Sigmoid colon (tissue), 7 donors: Measurements from ENCODE around the gene LRRC7. TPM values are rescaled to one million over a fixed set of nuclear protein-coding genes. Genes with fewer than 3 reads are reported as not detected.

ENCODE experiments used
- DNase-seq: peaks from one replicate; pipeline ENCODE4 v3.0.0-alpha.2; 2019
- H3K27ac ChIP-seq, 4 donors: fragments of 200-600 bp; sonication (generic); one replicate each; pipeline ENCODE4 v1.5.1; 2016 to 2019; ENCODE audit warnings: mild to moderate bottlenecking in 1 of 4
- H3K27me3 ChIP-seq, 3 donors: fragments of 200-600 bp; sonication (generic); one replicate each; pipeline ENCODE4 v1.5.1; 2019; ENCODE audit warnings: mild to moderate bottlenecking in 1 of 3
- H3K36me3 ChIP-seq, 4 donors: fragments of 200-600 bp; sonication (generic); one replicate each; pipeline ENCODE4 v1.5.1; 2016 to 2019
- H3K4me1 ChIP-seq, 4 donors: fragments of 200-600 bp; sonication (generic); one replicate each; pipeline ENCODE4 v1.5.1; 2017 to 2019
- H3K4me3 ChIP-seq, 4 donors: fragments of 200-600 bp; sonication (generic); one replicate each; pipeline ENCODE4 v1.5.1; 2017 to 2019; ENCODE audit warnings: mild to moderate bottlenecking in 2 of 4, moderate library complexity in 1 of 4
- H3K9me3 ChIP-seq, 4 donors: fragments of 200-600 bp in 3 of 4; sonication (generic) in 3 of 4; one replicate each; pipeline versions ENCODE4 v1.5.1 to v1.6.1; 2013 to 2019
- EP300 ChIP-seq, 4 donors: sonication (generic); formaldehyde crosslinking; IDR thresholded peaks; one replicate each; pipeline ENCODE4 v1.6.1; 2017; ENCODE audit warnings: antibody characterized with exemption in 4 of 4
- POLR2A ChIP-seq, 2 donors: fragments of 450-650 bp; IDR thresholded peaks; one replicate each; pipeline ENCODE4 v1.6.1; 2016; ENCODE audit warnings: antibody characterized with exemption in 2 of 2, mild to moderate bottlenecking in 2 of 2, moderate library complexity in 2 of 2
- POLR2AphosphoS5 ChIP-seq, 4 donors: sonication (generic); formaldehyde crosslinking; IDR thresholded peaks; one replicate each; pipeline ENCODE4 v1.6.1; 2017; ENCODE audit warnings: antibody characterized with exemption in 4 of 4
- WGBS, 2 donors: extraction: QIAGEN DNeasy Blood & Tissue Kit; methylation state at CpG; one replicate each; pipeline ENCODE4 v1.1.7; 2013; 5-methylcytosine and 5-hydroxymethylcytosine counted together
- intact Hi-C: fragments of 100-400 bp; cut with DNase I; formaldehyde crosslinking; loops from one replicate; pipeline ENCODE4 v1.15.1; 2023
- polyA plus RNA-seq, 3 donors: library from polyadenylated mRNA; stranded (reverse); fragments of 200-250 nt; gene quantifications; one replicate each; pipeline ENCODE4 v1.2.3, GENCODE V29; 2013
- total RNA-seq, 4 donors: library from RNA; depleted of rRNA; stranded (reverse); fragments of >200 nt; gene quantifications; one replicate each; pipeline ENCODE4 v1.1.0, GENCODE V29; 2016
- TF ChIP-seq, protein P1 (sequence below), 4 experiments: fragments of 450-650 bp in 3 of 4; fragments of 200-600 bp in 1 of 4; IDR thresholded peaks; one replicate each; pipeline ENCODE4 v1.5.1; 2016 to 2019; ENCODE audit warnings: antibody characterized with exemption in 4 of 4, mild to moderate bottlenecking in 3 of 4, moderate library complexity in 2 of 4
- donor health status: healthy with polysubstance abuse.
- donor health status: Bipolar disorder and iron deficiency.
- donor health status: healthy.

Gene LRRC7
- total and polyA plus RNA-seq, 7 donors, result 0.16 to 1.9 (median 0.41) TPM; not detected in 2

DNA sequence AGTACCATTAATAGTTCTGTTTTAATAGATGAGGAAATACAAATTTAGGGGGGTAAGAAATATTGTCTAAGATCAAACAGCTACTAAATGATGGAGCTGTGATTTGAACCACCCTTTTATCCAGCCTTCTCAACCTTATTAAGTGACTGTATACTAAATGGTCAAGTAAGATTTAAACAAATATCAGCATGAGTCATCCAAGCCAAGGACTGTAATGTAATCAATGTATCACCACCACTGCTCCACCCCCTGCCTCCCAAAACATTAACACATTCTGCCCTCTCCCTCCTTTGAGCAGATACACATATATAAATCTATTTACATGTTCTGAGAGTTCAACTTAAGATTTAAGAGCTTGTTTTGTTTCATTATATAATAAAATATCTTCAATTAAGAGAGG is 578.8 kb downstream of the LRRC7 start:
- intact Hi-C loops, result no loop called here
- no peaks in the 10 kb centered on the region for H3K27me3 ChIP-seq
- H3K4me3 ChIP-seq, result no peak overlapping the region
- TF ChIP-seq EP300 (IDR thresholded peaks at IDR 0.05) (no peak), POLR2AphosphoS5 (IDR thresholded peaks at IDR 0.05) (no peak), POLR2A (IDR thresholded peaks at IDR 0.05) (no peak)
- TF ChIP-seq, protein P1, sequence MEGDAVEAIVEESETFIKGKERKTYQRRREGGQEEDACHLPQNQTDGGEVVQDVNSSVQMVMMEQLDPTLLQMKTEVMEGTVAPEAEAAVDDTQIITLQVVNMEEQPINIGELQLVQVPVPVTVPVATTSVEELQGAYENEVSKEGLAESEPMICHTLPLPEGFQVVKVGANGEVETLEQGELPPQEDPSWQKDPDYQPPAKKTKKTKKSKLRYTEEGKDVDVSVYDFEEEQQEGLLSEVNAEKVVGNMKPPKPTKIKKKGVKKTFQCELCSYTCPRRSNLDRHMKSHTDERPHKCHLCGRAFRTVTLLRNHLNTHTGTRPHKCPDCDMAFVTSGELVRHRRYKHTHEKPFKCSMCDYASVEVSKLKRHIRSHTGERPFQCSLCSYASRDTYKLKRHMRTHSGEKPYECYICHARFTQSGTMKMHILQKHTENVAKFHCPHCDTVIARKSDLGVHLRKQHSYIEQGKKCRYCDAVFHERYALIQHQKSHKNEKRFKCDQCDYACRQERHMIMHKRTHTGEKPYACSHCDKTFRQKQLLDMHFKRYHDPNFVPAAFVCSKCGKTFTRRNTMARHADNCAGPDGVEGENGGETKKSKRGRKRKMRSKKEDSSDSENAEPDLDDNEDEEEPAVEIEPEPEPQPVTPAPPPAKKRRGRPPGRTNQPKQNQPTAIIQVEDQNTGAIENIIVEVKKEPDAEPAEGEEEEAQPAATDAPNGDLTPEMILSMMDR (IDR thresholded peaks at IDR 0.05), result no peak
- DNase-seq, result no peak
- no peaks in the 10 kb centered on the region for H3K9me3 ChIP-seq
- peaks cover 0 to 19% (median 7%) of the 10 kb centered on the region in 4 donors for H3K4me1 ChIP-seq
- peaks cover 0 to 52% (median 3%) of the 10 kb centered on the region in 4 donors for H3K36me3 ChIP-seq
- no peak overlapping the region for H3K27ac ChIP-seq

DNA sequence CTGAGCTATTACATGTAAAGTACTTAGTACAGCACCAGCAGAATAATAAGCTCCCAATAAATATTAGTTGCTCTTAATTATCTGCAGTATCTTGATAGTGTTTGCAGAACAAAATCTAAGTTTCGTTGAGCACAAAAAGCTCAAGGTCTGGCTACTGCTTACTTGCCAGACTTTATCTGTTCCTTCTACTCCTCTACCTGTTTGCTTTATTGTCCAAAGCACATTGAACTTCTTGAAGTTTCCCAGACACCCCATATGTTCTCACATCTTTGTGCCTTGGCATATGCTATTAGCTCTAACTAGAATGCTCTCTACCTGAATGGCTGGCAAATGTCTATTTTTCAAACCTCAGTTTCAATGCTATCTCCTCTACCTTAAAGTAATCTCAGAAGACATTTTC is 582.7 kb downstream of the LRRC7 start:
- WGBS, 2 donors, result 95 to 98% methylated on average over 1 of the region's 1 CpG
- Histone ChIP-seq H3K27me3 (no peaks in the 10 kb centered on the region), H3K4me1 (no peaks in the 10 kb centered on the region), H3K27ac (no peak overlapping the region), H3K9me3 (no peaks in the 10 kb centered on the region), H3K36me3 (peaks cover 0 to 39% (median 3%) of the 10 kb centered on the region in 4 donors), H3K4me3 (no peak overlapping the region)
- DNase-seq, result no peak
- intact Hi-C loops, result no loop called here
- TF ChIP-seq EP300 (IDR thresholded peaks at IDR 0.05) (no peak), POLR2A (IDR thresholded peaks at IDR 0.05) (no peak), POLR2AphosphoS5 (IDR thresholded peaks at IDR 0.05) (no peak)
- TF ChIP-seq, protein P1 (IDR thresholded peaks at IDR 0.05), result no peak

DNA sequence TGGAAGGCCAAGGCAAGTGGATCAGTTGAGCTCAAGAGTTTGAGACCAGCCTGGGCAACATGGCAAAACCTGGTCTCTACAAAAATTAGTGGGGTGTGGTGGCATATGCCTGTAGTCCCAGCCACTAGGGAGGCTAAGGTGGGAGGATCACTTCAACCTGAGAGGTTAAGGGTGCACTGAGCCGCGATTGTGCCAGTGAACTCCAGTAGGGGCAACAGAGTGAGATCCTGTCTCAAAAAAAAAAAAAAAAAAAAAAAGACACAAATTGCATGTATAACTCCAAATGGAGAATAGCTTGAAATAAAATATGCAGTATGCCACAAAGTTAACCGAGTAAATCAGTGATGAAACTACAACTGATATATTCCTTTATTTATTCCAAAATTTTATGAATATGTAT is 586.0 kb downstream of the LRRC7 start:
- TF ChIP-seq, protein P1 (IDR thresholded peaks at IDR 0.05), result no peak
- no peak for TF ChIP-seq EP300 (IDR thresholded peaks at IDR 0.05)
- TF ChIP-seq POLR2AphosphoS5 (IDR thresholded peaks at IDR 0.05), result no peak
- Histone ChIP-seq H3K27me3 (no peaks in the 10 kb centered on the region), H3K4me3 (no peak overlapping the region), H3K36me3 (peaks cover 0 to 18% (median 4%) of the 10 kb centered on the region in 4 donors), H3K27ac (no peak overlapping the region), H3K9me3 (no peaks in the 10 kb centered on the region), H3K4me1 (no peaks in the 10 kb centered on the region)
- 95 to 97% methylated on average over 3 of the region's 3 CpGs for WGBS, 2 donors
- no peak for DNase-seq
- intact Hi-C loops, result no loop called here

DNA sequence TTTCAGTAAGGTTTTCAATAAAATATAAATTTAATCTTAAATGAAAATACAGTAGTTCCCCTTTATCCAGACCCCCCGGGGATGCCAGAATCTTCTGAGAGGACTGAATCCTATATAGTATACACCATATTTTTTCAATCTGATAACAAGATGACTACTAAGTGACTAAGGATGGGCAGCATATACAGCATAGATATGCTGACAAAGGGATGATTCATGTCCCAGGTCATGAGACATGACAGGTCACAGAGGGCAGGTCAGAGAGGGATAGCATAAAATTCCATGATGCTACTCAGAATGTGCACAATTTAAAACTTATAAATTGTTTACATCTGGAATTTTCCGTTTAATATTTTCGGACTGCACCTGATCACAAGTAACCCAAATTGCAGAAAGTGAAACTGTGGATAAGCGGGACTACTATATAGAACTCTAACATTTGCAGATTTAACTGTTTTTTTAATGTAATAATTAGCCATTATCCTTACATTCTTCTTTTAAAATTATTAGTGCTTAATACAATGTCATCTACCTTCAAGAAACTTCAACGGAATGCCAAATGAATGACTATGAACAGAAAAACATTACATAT is 588.9 kb downstream of the LRRC7 start:
- Histone ChIP-seq H3K4me3 (no peak overlapping the region), H3K4me1 (no peaks in the 10 kb centered on the region), H3K9me3 (no peaks in the 10 kb centered on the region), H3K27me3 (no peaks in the 10 kb centered on the region), H3K36me3 (peaks cover 0 to 6% (median 2%) of the 10 kb centered on the region in 4 donors), H3K27ac (no peak overlapping the region)
- no peak for TF ChIP-seq POLR2AphosphoS5 (IDR thresholded peaks at IDR 0.05)
- TF ChIP-seq EP300 (IDR thresholded peaks at IDR 0.05), result no peak
- TF ChIP-seq POLR2A (IDR thresholded peaks at IDR 0.05), result no peak
- TF ChIP-seq, protein P1 (IDR thresholded peaks at IDR 0.05), result no peak
- intact Hi-C loops, result no loop called here
- 93 to 97% methylated on average over 5 of the region's 5 CpGs for whole genome bisulfite sequencing, 2 donors
- no peak for DNase-seq

DNA sequence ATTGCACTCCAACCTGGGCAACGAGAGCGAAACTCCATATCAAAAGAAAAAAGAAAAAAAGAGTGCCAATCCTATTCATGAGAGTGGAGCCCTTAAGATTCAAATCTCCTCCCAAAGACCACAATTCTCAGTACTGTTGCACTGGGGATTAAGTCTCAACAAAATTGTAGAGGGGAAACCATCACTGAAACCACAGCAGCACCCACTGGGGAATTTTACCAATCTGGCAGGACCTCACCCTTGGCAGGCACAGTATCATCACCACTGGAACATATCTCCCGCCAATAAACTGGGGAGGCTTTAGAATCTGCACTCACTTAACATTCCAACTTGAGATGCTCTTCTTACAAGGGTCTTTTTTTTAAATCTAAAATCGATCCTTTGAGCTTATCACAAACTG is 596.6 kb downstream of the LRRC7 start:
- H3K27me3 ChIP-seq, result no peaks in the 10 kb centered on the region
- H3K4me3 ChIP-seq, result no peak overlapping the region
- intact Hi-C loops, result no loop called here
- no peaks in the 10 kb centered on the region for H3K9me3 ChIP-seq
- peaks cover 0 to 13% (median 3%) of the 10 kb centered on the region in 4 donors for H3K36me3 ChIP-seq
- no peak overlapping the region for H3K27ac ChIP-seq
- no peaks in the 10 kb centered on the region for H3K4me1 ChIP-seq
- no peak for TF ChIP-seq EP300 (IDR thresholded peaks at IDR 0.05)
- no peak for TF ChIP-seq POLR2A (IDR thresholded peaks at IDR 0.05)
- TF ChIP-seq POLR2AphosphoS5 (IDR thresholded peaks at IDR 0.05), result no peak
- TF ChIP-seq, protein P1 (IDR thresholded peaks at IDR 0.05), result no peak
- no peak for DNase-seq
- 88 to 96% methylated on average over 4 of the region's 4 CpGs for WGBS, 2 donors
